Astrocyte of the cerebellum (primary cell): ENCODE data around the gene MARCHF11.

ENCODE experiments used
- DNase-seq: peaks from one replicate; pipeline ENCODE4 v3.0.0-alpha.2; 2011; ENCODE audit warnings: low read depth
- H3K4me3 ChIP-seq: 2 replicates; pipeline ENCODE4 v1.5.1; 2011; ENCODE audit warnings: mild to moderate bottlenecking, low read depth, low read length, moderate library complexity
- CTCF ChIP-seq: IDR thresholded peaks from 2 replicates; pipeline ENCODE4 v1.5.1; 2012; ENCODE audit warnings: low read length, low read depth, moderate library complexity, mild to moderate bottlenecking; ENCODE audit errors: missing control alignments
- in situ Hi-C: cut with HindIII; loops from 2 replicates; pipeline ENCODE4 v1.10.0; 2017; ENCODE audit warnings: low sequenced_read_pairs

The MARCHF11 gene

GRCh38 chr5:16147179-16147900 lies 32.3 kb downstream of the MARCHF11 start:
- in situ Hi-C loops: no loop called here
- no peak for TF ChIP-seq CTCF
- no peak overlapping the region for H3K4me3 ChIP-seq
- DNase-seq: no peak

GRCh38 chr5:16144416-16144815 lies 35.2 kb downstream of the MARCHF11 start:
- no peak for TF ChIP-seq CTCF
- H3K4me3 ChIP-seq: no peak overlapping the region
- in situ Hi-C loops: no loop called here
- DNase-seq: no peak

DNA sequence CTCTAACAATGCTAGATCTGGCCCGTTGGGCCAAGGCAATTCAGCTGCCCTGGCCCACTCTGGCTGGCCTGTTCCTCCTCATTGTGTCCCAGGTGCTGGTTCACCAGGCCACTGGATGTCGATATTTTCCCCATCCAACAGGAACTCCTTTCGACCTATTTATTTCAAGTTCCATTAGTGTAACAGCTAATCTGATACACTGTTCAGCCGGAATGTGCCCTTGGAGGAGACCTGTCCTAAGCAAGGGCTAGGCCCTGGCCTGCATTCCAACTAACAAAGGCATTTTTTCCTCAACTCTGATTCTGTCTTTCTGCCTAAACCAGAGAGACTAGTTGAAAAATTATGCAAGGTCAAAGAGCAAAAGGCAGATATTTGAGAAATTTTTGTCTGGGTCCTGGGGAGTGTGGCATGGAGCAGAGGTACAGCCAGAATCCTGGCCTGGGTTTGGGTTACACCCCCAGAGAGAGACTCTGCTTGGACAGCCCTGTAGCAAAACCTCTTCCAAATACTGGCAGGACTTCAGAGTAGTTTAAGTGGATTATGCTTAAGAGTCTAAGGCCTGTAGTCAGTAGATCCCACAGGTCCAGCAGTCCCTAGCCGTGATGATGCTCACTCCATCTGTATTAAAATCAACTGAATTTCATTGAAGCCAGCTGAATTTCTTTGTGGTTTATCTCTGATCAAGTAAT lies 36.1 kb downstream of the MARCHF11 start:
- in situ Hi-C loops: no loop called here
- no peak for TF ChIP-seq CTCF
- DNase-seq: no peak
- no peak overlapping the region for H3K4me3 ChIP-seq

GRCh38 chr5:16140944-16141343 lies 38.6 kb downstream of the MARCHF11 start:
- in situ Hi-C loops: no loop called here
- H3K4me3 ChIP-seq: no peak overlapping the region
- no peak for DNase-seq
- no peak for TF ChIP-seq CTCF

GRCh38 chr5:16140417-16140816 lies 39.2 kb downstream of the MARCHF11 start:
- TF ChIP-seq CTCF: no peak
- no peak for DNase-seq
- H3K4me3 ChIP-seq: no peak overlapping the region
- in situ Hi-C loops: no loop called here

- in situ Hi-C loops: no loop called here
- H3K4me3 ChIP-seq: no peak overlapping the region
- DNase-seq: no peak
- no peak for TF ChIP-seq CTCF
Measured at GRCh38 chr5:16137177-16137576, 42.4 kb downstream of the MARCHF11 start.
